H1 (cell line): Measurements from ENCODE around the gene ADGRL3. TPM values are rescaled to one million over a fixed set of nuclear protein-coding genes. Genes with fewer than 3 reads are reported as not detected.

ENCODE experiments used
- CTCF ChIA-PET: fragments of 300-600 bp; sonication (Branson Sonifier 250); formaldehyde crosslinking; loops from one replicate; lab custom pipeline; 2021; ENCODE audit not compliant: partially characterized antibody; lab: Charles Lee
- POLR2A ChIA-PET: fragments of 300-600 bp; sonication (Branson Sonifier 250); formaldehyde crosslinking; loops from one replicate; lab custom pipeline; 2021; ENCODE audit warnings: inconsistent platforms; ENCODE audit not compliant: partially characterized antibody; lab: Charles Lee
- DNase-seq, 2 experiments: peaks; one replicate each; pipeline versions ENCODE4 v3.0.0 to v3.0.0-alpha.2; 2010 to 2022; ENCODE audit warnings: low spot score in 2 of 2, low read depth in 1 of 2, mixed read lengths in 1 of 2
- FAIRE-seq: peaks from 2 replicates; lab custom pipeline; 2011; peaks lifted over from hg19 to GRCh38; lab: Jason Lieb, UNC
- H2AFZ ChIP-seq: 2 replicates; pipeline ENCODE4 v1.8.1; 2012; ENCODE audit warnings: low read length, inconsistent platforms
- H2AK5ac ChIP-seq: 2 replicates; pipeline ENCODE4 v1.6.1; 2013; ENCODE audit warnings: low read depth, low read length
- H2BK120ac ChIP-seq: replicated peaks from 2 replicates; pipeline ENCODE3; 2013; ENCODE audit warnings: low read depth, low read length, inconsistent platforms
- H2BK12ac ChIP-seq: 2 replicates; pipeline ENCODE4 v1.6.1; 2013; ENCODE audit warnings: low read depth, low read length
- H2BK15ac ChIP-seq: 2 replicates; pipeline ENCODE4 v1.6.1; 2013; ENCODE audit warnings: low read length
- H2BK20ac ChIP-seq: 2 replicates; pipeline ENCODE4 v1.6.1; 2013; ENCODE audit warnings: low read length
- H2BK5ac ChIP-seq: 2 replicates; pipeline ENCODE4 v1.6.1; 2013; ENCODE audit warnings: low read depth, low read length
- H3K14ac ChIP-seq: 2 replicates; pipeline ENCODE4 v1.6.1; 2013; ENCODE audit warnings: inconsistent platforms; ENCODE audit not compliant: insufficient read length
- H3K18ac ChIP-seq: 2 replicates; pipeline ENCODE4 v1.6.1; 2013; ENCODE audit warnings: low read length; ENCODE audit errors: extremely low read depth
- H3K23ac ChIP-seq: 2 replicates; pipeline ENCODE4 v1.6.1; 2013; ENCODE audit warnings: inconsistent platforms; ENCODE audit not compliant: insufficient read length
- H3K23me2 ChIP-seq: 2 replicates; pipeline ENCODE4 v1.6.1; 2013; ENCODE audit warnings: low read depth, low read length
- H3K27ac ChIP-seq: 2 replicates; pipeline ENCODE4 v1.6.1; 2011; ENCODE audit warnings: low read depth, low read length, inconsistent platforms
- H3K27me3 ChIP-seq, 4 experiments: replicated peaks in 1 of 4; 1 replicate in 1 of 4; 2 replicates in 3 of 4; pipeline versions ENCODE4 v1.6.1 to v1.8.1; 2011 to 2013; ENCODE audit warnings: low read length in 3 of 4, mild to moderate bottlenecking in 3 of 4, inconsistent platforms in 2 of 4, mixed read lengths in 2 of 4, moderate library complexity in 1 of 4; ENCODE audit not compliant: control insufficient read depth in 3 of 4, insufficient read depth in 3 of 4; ENCODE audit errors: extremely low read depth in 1 of 4
- H3K36me3 ChIP-seq, 4 experiments: 2 replicates each; pipeline versions ENCODE4 v1.6.1 to v1.8.1; 2011 to 2013; ENCODE audit warnings: mild to moderate bottlenecking in 4 of 4, low read length in 3 of 4, moderate library complexity in 2 of 4, control low read depth in 1 of 4, inconsistent platforms in 1 of 4; ENCODE audit not compliant: insufficient read depth in 4 of 4, control insufficient read depth in 2 of 4
- H3K4ac ChIP-seq: replicated peaks from 2 replicates; pipeline ENCODE3; 2013; ENCODE audit warnings: low read length, low read depth, mixed read lengths, inconsistent platforms; ENCODE audit not compliant: insufficient read length
- H3K4me1 ChIP-seq, 4 experiments: replicated peaks in 1 of 4; 1 replicate in 1 of 4; 2 replicates in 3 of 4; pipeline versions ENCODE4 v1.6.1 to v1.8.1; 2011 to 2013; ENCODE audit warnings: low read length in 3 of 4, inconsistent platforms in 2 of 4, mixed read lengths in 1 of 4; ENCODE audit not compliant: insufficient read depth in 4 of 4, control insufficient read depth in 3 of 4
- H3K4me2 ChIP-seq, 2 experiments: 2 replicates each; pipeline versions ENCODE4 v1.6.1 to v1.8.1; 2011 to 2013; ENCODE audit warnings: low read depth in 2 of 2, low read length in 2 of 2, control low read depth in 1 of 2, inconsistent platforms in 1 of 2, mild to moderate bottlenecking in 1 of 2; ENCODE audit not compliant: insufficient read depth in 1 of 2
- H3K4me3 ChIP-seq, 4 experiments: fragments of 200-600, 300-600 bp in 1 of 4; sonication (generic), shearing (Covaris generic), sonication (Bioruptor Twin) in 1 of 4; 2 replicates each; pipeline versions ENCODE4 v1.5.1 to v1.8.1; 2011 to 2016; ENCODE audit warnings: low read length in 4 of 4, low read depth in 3 of 4, control low read depth in 2 of 4, inconsistent platforms in 2 of 4, mild to moderate bottlenecking in 2 of 4, mixed read lengths in 1 of 4, moderate library complexity in 1 of 4; ENCODE audit not compliant: insufficient read depth in 2 of 4; ENCODE audit errors: extremely low read depth in 1 of 4
- H3K56ac ChIP-seq: replicated peaks from 2 replicates; pipeline ENCODE3; 2013; ENCODE audit warnings: low read depth, mild to moderate bottlenecking, mixed read lengths, low read length, inconsistent platforms; ENCODE audit not compliant: insufficient read length
- H3K79me1 ChIP-seq: 2 replicates; pipeline ENCODE4 v1.6.1; 2013; ENCODE audit warnings: low read depth, low read length, control low read depth
- H3K79me2 ChIP-seq, 2 experiments: 2 replicates each; pipeline versions ENCODE4 v1.6.1 to v1.8.1; 2012 to 2013; ENCODE audit warnings: low read length in 2 of 2, mild to moderate bottlenecking in 2 of 2, inconsistent platforms in 1 of 2; ENCODE audit not compliant: insufficient read depth in 2 of 2, control insufficient read depth in 1 of 2
- H3K9ac ChIP-seq, 4 experiments: replicated peaks in 1 of 4; 1 replicate in 1 of 4; 2 replicates in 3 of 4; pipeline versions ENCODE4 v1.6.1 to v1.8.1; 2011 to 2013; ENCODE audit warnings: low read depth in 3 of 4, low read length in 3 of 4, control low read depth in 2 of 4, mild to moderate bottlenecking in 2 of 4, moderate library complexity in 2 of 4, inconsistent platforms in 1 of 4; ENCODE audit errors: extremely low read depth in 1 of 4
- H3K9me3 ChIP-seq, 2 experiments: 2 replicates each; pipeline versions ENCODE4 v1.6.1 to v1.8.1; 2012 to 2013; ENCODE audit warnings: mild to moderate bottlenecking in 2 of 2, moderate library complexity in 2 of 2, control low read depth in 1 of 2, inconsistent platforms in 1 of 2, low read depth in 1 of 2, low read length in 1 of 2, mixed read lengths in 1 of 2; ENCODE audit not compliant: insufficient read depth in 2 of 2
- H4K20me1 ChIP-seq, 2 experiments: replicated peaks in 1 of 2; 2 replicates each; pipeline versions ENCODE3 to v1.8.1; 2011 to 2013; ENCODE audit warnings: inconsistent platforms in 2 of 2, low read length in 2 of 2, mild to moderate bottlenecking in 1 of 2; ENCODE audit not compliant: insufficient read depth in 2 of 2, control insufficient read depth in 1 of 2
- H4K5ac ChIP-seq: 2 replicates; pipeline ENCODE4 v1.6.1; 2013; ENCODE audit warnings: low read length, low read depth, mixed read lengths, inconsistent platforms; ENCODE audit not compliant: insufficient read length
- H4K8ac ChIP-seq: 2 replicates; pipeline ENCODE4 v1.8.0; 2013; ENCODE audit warnings: mild to moderate bottlenecking, moderate library complexity, low read length, inconsistent platforms; ENCODE audit not compliant: insufficient read depth; ENCODE audit errors: extremely low read depth
- H4K91ac ChIP-seq: replicated peaks from 2 replicates; pipeline ENCODE3; 2013; ENCODE audit warnings: low read length, mixed read lengths, inconsistent platforms; ENCODE audit not compliant: insufficient read length
- EZH2 ChIP-seq: fragments of 200-600 bp; sonication (generic); IDR thresholded peaks from 2 replicates; pipeline ENCODE4 v1.7.1; 2012; ENCODE audit warnings: low read depth, mild to moderate bottlenecking, moderate library complexity, low read length, inconsistent platforms; ENCODE audit not compliant: severe bottlenecking
- KDM4A ChIP-seq: IDR thresholded peaks from one replicate; pipeline ENCODE4 v1.7.1; 2012; ENCODE audit warnings: low read depth, mild to moderate bottlenecking, moderate library complexity, low read length, inconsistent platforms; ENCODE audit not compliant: severe bottlenecking
- SAP30 ChIP-seq: fragments of 300-600 bp; sonication (generic); IDR thresholded peaks from 2 replicates; pipeline ENCODE4 v1.7.1; 2012; ENCODE audit warnings: low read length, moderate library complexity, mild to moderate bottlenecking, inconsistent platforms; ENCODE audit not compliant: insufficient read depth, insufficient replicate concordance
- SIN3A ChIP-seq, 2 experiments: IDR thresholded peaks in 1 of 2; conservative IDR thresholded peaks in 1 of 2; 2 replicates each; pipeline ENCODE4 v1.6.1; 2011 to 2012; ENCODE audit warnings: low read length in 2 of 2, improper control_type of control experiment in 1 of 2, low read depth in 1 of 2, mild to moderate bottlenecking in 1 of 2
- SIX5 ChIP-seq: IDR thresholded peaks from 2 replicates; pipeline ENCODE4 v1.6.1; 2011; ENCODE audit warnings: mild to moderate bottlenecking, low read depth, low read length
- SP2 ChIP-seq: IDR thresholded peaks from 2 replicates; pipeline ENCODE4 v1.6.1; 2012; ENCODE audit warnings: mild to moderate bottlenecking, low read length, inconsistent platforms
- SUZ12 ChIP-seq: fragments of 200-600 bp; sonication (generic); IDR thresholded peaks from 2 replicates; pipeline ENCODE4 v1.6.1; 2012; ENCODE audit warnings: mild to moderate bottlenecking, inconsistent platforms, low read length, moderate library complexity, mixed read lengths
- TAF1 ChIP-seq: IDR thresholded peaks from 2 replicates; pipeline ENCODE4 v1.6.1; 2011; ENCODE audit warnings: mild to moderate bottlenecking, low read depth, low read length
- WGBS, 2 experiments: shearing (Covaris generic) in 1 of 2; methylation state at CpG; one replicate each; pipeline versions ENCODE4 v1.1.6 to v1.1.7; 2013 to 2015; ENCODE audit warnings: low lambda C conversion rate in 2 of 2, mixed read lengths in 2 of 2, inconsistent platforms in 1 of 2, low coverage in 1 of 2, missing lambda C conversion rate in 1 of 2; ENCODE audit not compliant: insufficient replicate concordance in 2 of 2, insufficient coverage in 1 of 2, insufficient read length in 1 of 2; ENCODE audit errors: extremely low coverage in 1 of 2, missing lambda C conversion rate in 1 of 2; 5-methylcytosine and 5-hydroxymethylcytosine counted together
- polyA plus RNA-seq, 7 experiments: library from polyadenylated mRNA; depleted of rRNA in 3 of 7; stranded (reverse) in 5 of 7; unstranded in 2 of 7; fragments of >200 nt in 5 of 7; fragments of 200-250 nt in 2 of 7; gene quantifications; 1 replicate in 5 of 7; 2 replicates in 1 of 7; 4 replicates in 1 of 7; pipeline versions ENCODE4 v1.2.1 to v1.2.3, GENCODE V29; 2011 to 2013; ENCODE audit warnings: missing spikeins in 2 of 7, mixed read lengths in 2 of 7
- total RNA-seq: library from RNA; stranded (reverse); fragmentation: NEBNext Ultra II Directional; extraction: Animal tissue kit (Norgen Biotek cat#: 25700); gene quantifications from 2 replicates; pipeline ENCODE4 v1.2.1, GENCODE V29; 2021

ADGRL3 gene
- total and polyA plus RNA-seq, 2 of the 8 experiments (the other 6 are each of a cell fraction or from before 2014, with no cell fraction given) = 6.6 to 13.0 TPM

DNA sequence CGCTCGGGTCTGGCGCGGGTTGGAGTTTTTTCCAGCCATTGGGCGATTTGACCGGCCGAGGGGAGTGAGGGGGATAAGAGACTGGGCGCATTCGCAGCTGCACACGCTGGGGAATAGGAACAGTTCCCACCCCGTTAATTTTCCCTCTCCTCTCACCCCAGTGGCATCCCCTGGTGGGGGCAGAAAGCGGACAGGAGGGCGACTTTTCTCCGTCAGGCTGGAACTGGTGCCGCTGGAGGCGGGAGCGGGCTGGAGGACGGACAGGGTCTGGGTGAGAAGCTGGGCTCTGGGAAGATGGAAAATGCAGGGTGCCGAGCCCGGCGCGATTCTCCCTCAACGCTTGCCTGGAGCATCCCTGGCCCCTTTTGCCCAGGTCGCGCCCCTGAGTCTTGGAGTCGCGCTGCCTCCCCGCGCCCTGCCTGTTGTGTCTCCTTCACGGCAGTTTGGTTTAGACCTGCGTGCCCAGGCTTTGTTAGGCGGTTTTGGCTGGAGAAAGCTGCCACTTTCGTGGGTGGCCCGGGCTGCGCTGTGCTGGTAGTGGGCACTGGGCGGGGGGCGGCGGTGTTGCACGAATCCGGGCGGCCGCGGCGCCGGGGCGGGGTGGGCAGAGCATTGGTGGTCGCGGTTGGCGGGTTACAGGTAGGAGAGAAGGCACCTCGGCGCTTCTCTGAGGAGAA, 2.0 kb downstream of the ADGRL3 start:
- H3K9ac ChIP-seq = peak overlapping the region in 3 of 4 experiments; percentile 26 to 65 (median 40); a peak in 6 of 7 replicates
- peaks cover 22% of the 10 kb centered on the region for H3K23me2 ChIP-seq
- H2BK15ac ChIP-seq = 0 out of 2 replicates have a peak overlapping the region, but pooled peaks have one; percentile 77
- DNase-seq = peak in 1 of 2 experiments; percentile 60
- H3K36me3 ChIP-seq = no peaks in the 10 kb centered on the region
- WGBS, 2 experiments = 2% methylated on average over 45 of the region's 51 CpGs; no CpG with 5 or more reads in 1 of the 2 experiments
- no peak for FAIRE-seq
- no peak overlapping the region for H4K5ac ChIP-seq
- H3K79me1 ChIP-seq = no peaks in the 10 kb centered on the region
- H3K14ac ChIP-seq = no peak overlapping the region
- H4K8ac ChIP-seq = peak overlapping the region; percentile 76
- H2BK5ac ChIP-seq = no peak overlapping the region
- H2BK120ac ChIP-seq = peak overlapping the region; percentile 14
- H3K4ac ChIP-seq = no peak overlapping the region
- H3K56ac ChIP-seq = no peak overlapping the region
- peaks cover 3 to 14% of the 10 kb centered on the region in 2 experiments for H4K20me1 ChIP-seq
- H4K91ac ChIP-seq = no peak overlapping the region
- H2AK5ac ChIP-seq = no peak overlapping the region
- H3K4me2 ChIP-seq = peak overlapping the region; percentile 76 to 97
- no peak overlapping the region for H2BK20ac ChIP-seq
- ChIA-PET POLR2A (interaction anchor here (0.8 to 1.1 kb wide), 2 partner anchors 84 to 145 kb away, joined by 3 read pairs; no protein-coding TSS in a partner anchor), CTCF (interaction anchor here (0.6 kb wide), 1 partner anchor 134 kb away, joined by 3 read pairs; no protein-coding TSS in a partner anchor)
- peaks cover 0 to 25% (median 20%) of the 10 kb centered on the region in 4 experiments; a peak in 5 of 7 replicates for H3K27me3 ChIP-seq
- peak overlapping the region; percentile 52 to 94 (median 83) for H3K4me3 ChIP-seq
- TF ChIP-seq SUZ12 (peak; percentile 28), SP2 (no peak), TAF1 (0 out of 2 replicates have a peak, but pooled peaks have one; percentile 11), SIX5 (no peak), SIN3A (conservative IDR thresholded peaks at IDR 0.05 in 1 of 2, IDR thresholded peaks at IDR 0.05 in 1 of 2; ENCODE audit: low read depth in 1 of 2, low read length in 2 of 2) (peak in 1 of 2 experiments; percentile 47; a peak in 1 of 4 replicates), EZH2 (peak; percentile 64), SAP30 (peak; percentile 20), KDM4A (peak; percentile 1)
- no peak overlapping the region for H3K27ac ChIP-seq
- no peak overlapping the region for H2AFZ ChIP-seq
- peaks cover 0 to 51% of the 10 kb centered on the region in 2 experiments; a peak in 2 of 4 replicates for H3K79me2 ChIP-seq
- no peak overlapping the region for H2BK12ac ChIP-seq
- peaks cover 0 to 13% (median 8%) of the 10 kb centered on the region in 4 experiments; a peak in 4 of 7 replicates for H3K4me1 ChIP-seq
- H3K18ac ChIP-seq = peak overlapping the region; percentile 73; the same call in 1 of the 2 replicates
- H3K9me3 ChIP-seq = no peaks in the 10 kb centered on the region
- H3K23ac ChIP-seq = no peak overlapping the region
